ENCODE measurements around the gene RAB11FIP3. TPM values are rescaled to one million over a fixed set of nuclear protein-coding genes. Genes with fewer than 3 reads are reported as not detected.

Gene RAB11FIP3
- total RNA-seq, 4 donors from 2014 or later, result 27.0 to 50.1 (median 34.8) TPM

- no peak for DNase-seq
- intact Hi-C loops (cut with DNase I; ENCODE audit: low total_unique reads), result no loop called here
- in situ Hi-C loops (cut with MboI; ENCODE audit: low sequenced_read_pairs in 4 of 4), result no loop called here
- no peak for TF ChIP-seq POLR2A (IDR thresholded peaks at IDR 0.05)
- TF ChIP-seq, protein P1, sequence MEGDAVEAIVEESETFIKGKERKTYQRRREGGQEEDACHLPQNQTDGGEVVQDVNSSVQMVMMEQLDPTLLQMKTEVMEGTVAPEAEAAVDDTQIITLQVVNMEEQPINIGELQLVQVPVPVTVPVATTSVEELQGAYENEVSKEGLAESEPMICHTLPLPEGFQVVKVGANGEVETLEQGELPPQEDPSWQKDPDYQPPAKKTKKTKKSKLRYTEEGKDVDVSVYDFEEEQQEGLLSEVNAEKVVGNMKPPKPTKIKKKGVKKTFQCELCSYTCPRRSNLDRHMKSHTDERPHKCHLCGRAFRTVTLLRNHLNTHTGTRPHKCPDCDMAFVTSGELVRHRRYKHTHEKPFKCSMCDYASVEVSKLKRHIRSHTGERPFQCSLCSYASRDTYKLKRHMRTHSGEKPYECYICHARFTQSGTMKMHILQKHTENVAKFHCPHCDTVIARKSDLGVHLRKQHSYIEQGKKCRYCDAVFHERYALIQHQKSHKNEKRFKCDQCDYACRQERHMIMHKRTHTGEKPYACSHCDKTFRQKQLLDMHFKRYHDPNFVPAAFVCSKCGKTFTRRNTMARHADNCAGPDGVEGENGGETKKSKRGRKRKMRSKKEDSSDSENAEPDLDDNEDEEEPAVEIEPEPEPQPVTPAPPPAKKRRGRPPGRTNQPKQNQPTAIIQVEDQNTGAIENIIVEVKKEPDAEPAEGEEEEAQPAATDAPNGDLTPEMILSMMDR (IDR thresholded peaks at IDR 0.05 in 4 of 5, conservative IDR thresholded peaks at IDR 0.05 in 1 of 5), result no peak
- ATAC-seq, result no peak
- no peak overlapping the region for H3K4me3 ChIP-seq
- peaks cover 0 to 7% of the 10 kb centered on the region in 2 donors for H3K36me3 ChIP-seq
- H3K9me3 ChIP-seq, result no peaks in the 10 kb centered on the region
- H3K4me1 ChIP-seq, result no peaks in the 10 kb centered on the region
- no peak overlapping the region for H3K27ac ChIP-seq
- H3K27me3 ChIP-seq, result peaks cover 26 to 33% (median 31%) of the 10 kb centered on the region in 3 donors
Observed at GRCh38 chr16:558298-559020, 133.0 kb downstream of the RAB11FIP3 start.

DNA sequence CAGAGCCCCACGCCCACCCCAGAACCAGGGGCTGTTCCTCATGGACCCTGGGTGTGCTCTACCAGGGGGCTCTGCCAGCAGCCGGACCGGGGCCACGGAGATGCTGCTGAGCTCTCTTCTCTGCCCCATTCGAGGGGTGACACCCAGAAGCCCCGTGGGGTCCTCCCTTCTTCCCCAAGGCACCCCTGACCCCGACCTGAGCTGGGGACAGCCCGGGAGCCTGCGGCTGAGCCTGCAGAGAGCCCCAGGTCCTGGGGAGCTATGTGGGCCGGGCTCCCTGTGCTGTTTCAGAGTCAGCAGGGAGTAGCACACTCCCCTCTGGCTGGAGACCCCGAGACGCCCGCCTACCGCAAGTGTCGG lies 133.6 kb downstream of the RAB11FIP3 start:
- in situ Hi-C loops (cut with MboI; ENCODE audit: low sequenced_read_pairs in 4 of 4) (no loop called here), intact Hi-C loops (cut with DNase I; ENCODE audit: low total_unique reads) (no loop called here)
- Histone ChIP-seq H3K9me3 (no peaks in the 10 kb centered on the region), H3K4me3 (no peak overlapping the region), H3K36me3 (peaks cover 0 to 2% of the 10 kb centered on the region in 2 donors), H3K27me3 (peaks cover 26 to 33% (median 31%) of the 10 kb centered on the region in 3 donors), H3K4me1 (no peaks in the 10 kb centered on the region), H3K27ac (no peak overlapping the region)
- DNase-seq (no peak), ATAC-seq (no peak)
- TF ChIP-seq, protein P1 (IDR thresholded peaks at IDR 0.05 in 4 of 5, conservative IDR thresholded peaks at IDR 0.05 in 1 of 5), result no peak
- TF ChIP-seq POLR2A (IDR thresholded peaks at IDR 0.05), result no peak

- peaks cover 26 to 33% (median 31%) of the 10 kb centered on the region in 3 donors for H3K27me3 ChIP-seq
- H3K4me1 ChIP-seq, result no peaks in the 10 kb centered on the region
- no peak for TF ChIP-seq POLR2A (IDR thresholded peaks at IDR 0.05)
- TF ChIP-seq, protein P1 (IDR thresholded peaks at IDR 0.05 in 4 of 5, conservative IDR thresholded peaks at IDR 0.05 in 1 of 5), result no peak
- intact Hi-C loops (cut with DNase I; ENCODE audit: low total_unique reads), result no loop called here
- no peak overlapping the region for H3K27ac ChIP-seq
- in situ Hi-C loops (cut with MboI; ENCODE audit: low sequenced_read_pairs in 4 of 4), result no loop called here
- H3K4me3 ChIP-seq, result no peak overlapping the region
- H3K36me3 ChIP-seq, result no peaks in the 10 kb centered on the region
- no peaks in the 10 kb centered on the region for H3K9me3 ChIP-seq
- ATAC-seq (no peak), DNase-seq (no peak)
Observed at GRCh38 chr16:559411-560203, 134.2 kb downstream of the RAB11FIP3 start.

DNA sequence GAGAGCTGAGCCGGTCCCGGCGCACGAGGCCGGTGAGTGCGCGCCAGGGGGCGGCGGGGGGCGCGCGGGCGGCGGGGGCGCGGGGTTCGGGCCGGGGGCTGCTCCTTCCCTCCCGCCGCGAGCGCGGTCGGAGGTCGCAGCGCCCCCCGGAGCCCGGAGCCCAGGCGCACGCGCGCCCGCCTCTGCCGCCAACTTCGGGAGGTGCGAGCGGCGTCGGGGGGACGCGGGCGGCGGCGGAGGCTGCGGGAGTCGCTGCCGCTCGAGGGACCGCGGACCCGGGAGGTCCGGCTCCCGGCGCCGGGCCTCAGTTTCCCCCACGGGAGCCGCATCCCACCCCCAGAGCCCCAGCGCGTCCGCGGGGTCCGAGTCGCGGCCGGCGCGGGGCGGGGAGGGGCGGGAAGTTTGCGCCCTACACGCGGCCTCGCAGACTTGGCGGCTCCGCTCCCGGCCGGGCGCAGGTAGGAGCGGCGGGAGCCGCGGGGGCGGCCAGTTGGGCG lies 134.8 kb downstream of the RAB11FIP3 start, which contains the start of gene PRR35:
Gene PRR35, plus strand, starts transcription at position 191 of the 497 bp plus-strand sequence. CDS start 2,901 bp downstream, outside the sequence.
- H3K4me1 ChIP-seq, result no peaks in the 10 kb centered on the region
- no peaks in the 10 kb centered on the region for H3K36me3 ChIP-seq
- no peak for ATAC-seq
- DNase-seq, result no peak
- TF ChIP-seq, protein P1 (IDR thresholded peaks at IDR 0.05 in 4 of 5, conservative IDR thresholded peaks at IDR 0.05 in 1 of 5), result no peak
- no peak for TF ChIP-seq POLR2A (IDR thresholded peaks at IDR 0.05)
- peaks cover 26 to 33% (median 31%) of the 10 kb centered on the region in 3 donors for H3K27me3 ChIP-seq
- no peak within 1 kb of the TSS for H3K27ac ChIP-seq
- in situ Hi-C loops (cut with MboI; ENCODE audit: low sequenced_read_pairs in 4 of 4) (no loop called here), intact Hi-C loops (cut with DNase I; ENCODE audit: low total_unique reads) (no loop called here)
- H3K4me3 ChIP-seq, result no peak within 1 kb of the TSS
- H3K9me3 ChIP-seq, result no peaks in the 10 kb centered on the region

All from gastrocnemius medialis (tissue), 4 donors.